Measurements from ENCODE around the gene CUX1.

Gene CUX1

GRCh38 chr7:102255501-102255900 is 438.1 kb downstream of the CUX1 start:
- H3K4me3 ChIP-seq (ENCODE audit: low read depth, low read length) = no peak overlapping the region
- no peak for TF ChIP-seq CTCF (IDR thresholded peaks at IDR 0.05; ENCODE audit: control insufficient read depth, extremely low read depth, insufficient read depth)
- DNase-seq (ENCODE audit: low read depth) = no peak

GRCh38 chr7:102255916-102256315 is 438.5 kb downstream of the CUX1 start:
- no peak for TF ChIP-seq CTCF (IDR thresholded peaks at IDR 0.05; ENCODE audit: control insufficient read depth, extremely low read depth, insufficient read depth)
- DNase-seq (ENCODE audit: low read depth) = no peak
- no peak overlapping the region for H3K4me3 ChIP-seq (ENCODE audit: low read depth, low read length)

GRCh38 chr7:102258073-102258748 is 440.8 kb downstream of the CUX1 start:
- no peak overlapping the region for H3K4me3 ChIP-seq (ENCODE audit: low read depth, low read length)
- DNase-seq (ENCODE audit: low read depth) = no peak
- no peak for TF ChIP-seq CTCF (IDR thresholded peaks at IDR 0.05; ENCODE audit: control insufficient read depth, extremely low read depth, insufficient read depth)

GRCh38 chr7:102258749-102259107 is 441.3 kb downstream of the CUX1 start:
- no peak overlapping the region for H3K4me3 ChIP-seq (ENCODE audit: low read depth, low read length)
- TF ChIP-seq CTCF (IDR thresholded peaks at IDR 0.05; ENCODE audit: control insufficient read depth, extremely low read depth, insufficient read depth) = no peak
- DNase-seq (ENCODE audit: low read depth) = no peak

GRCh38 chr7:102260856-102261255 is 443.4 kb downstream of the CUX1 start:
- TF ChIP-seq CTCF (IDR thresholded peaks at IDR 0.05; ENCODE audit: control insufficient read depth, extremely low read depth, insufficient read depth) = no peak
- no peak for DNase-seq (ENCODE audit: low read depth)
- H3K4me3 ChIP-seq (ENCODE audit: low read depth, low read length) = no peak overlapping the region

- no peak overlapping the region for H3K4me3 ChIP-seq (ENCODE audit: low read depth, low read length)
- TF ChIP-seq CTCF (IDR thresholded peaks at IDR 0.05; ENCODE audit: control insufficient read depth, extremely low read depth, insufficient read depth) = no peak
- no peak for DNase-seq (ENCODE audit: low read depth)
Measured at GRCh38 chr7:102261451-102261850, 444.0 kb downstream of the CUX1 start.

- H3K4me3 ChIP-seq (ENCODE audit: low read depth, low read length) = no peak overlapping the region
- TF ChIP-seq CTCF (IDR thresholded peaks at IDR 0.05; ENCODE audit: control insufficient read depth, extremely low read depth, insufficient read depth) = no peak
- no peak for DNase-seq (ENCODE audit: low read depth)
Measured at GRCh38 chr7:102262546-102262945, 445.1 kb downstream of the CUX1 start.
